Stimulated activated CD8-positive, alpha-beta memory T cell treated with anti-CD3 and anti-CD28 coated beads, Interleukin-2, amount 100 ng/mL, for 48 hours (primary cell): ENCODE data around the gene MANSC4.

ENCODE experiments used
- DNase-seq, 2 donors: peaks; one replicate each; pipeline ENCODE4 v3.0.0-alpha.2; 2020; ENCODE audit warnings: low read depth in 2 of 2

MANSC4 gene

GRCh38 chr12:27779920-27780611 is at the start of gene MANSC4, which contains the start of gene KLHL42:
TSS of gene MANSC4 (minus strand) at chr12:27780236. CDS start at chr12:27771276, 8,960 bp downstream.
TSS of gene KLHL42 (plus strand) at chr12:27780233. CDS start at chr12:27780331, 98 bp downstream.
- peak; percentile 39 to 50 for DNase-seq

- no peak for DNase-seq
Observed at GRCh38 chr12:27828196-27828595, 48.2 kb upstream of the MANSC4 start.

DNA sequence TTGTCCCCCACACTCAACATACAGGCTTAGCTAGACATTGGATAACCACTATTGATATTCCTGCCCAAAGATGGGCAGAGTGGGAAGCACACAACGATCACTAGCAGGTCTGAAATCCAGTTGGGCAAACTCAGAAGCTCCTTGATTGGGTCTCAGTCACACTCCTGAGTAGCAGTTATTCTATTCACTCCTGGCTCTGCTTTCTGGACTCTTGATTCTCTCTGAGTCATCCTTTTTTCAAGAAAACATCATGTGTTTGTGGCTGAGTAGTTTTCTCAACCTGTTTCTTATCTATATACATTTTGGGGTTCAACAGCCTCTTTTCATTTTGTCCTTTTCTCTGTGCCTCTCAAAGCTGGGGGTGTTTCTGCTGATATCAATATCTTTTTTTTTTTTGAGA is 46.0 kb upstream of the MANSC4 start:
- no peak for DNase-seq

DNA sequence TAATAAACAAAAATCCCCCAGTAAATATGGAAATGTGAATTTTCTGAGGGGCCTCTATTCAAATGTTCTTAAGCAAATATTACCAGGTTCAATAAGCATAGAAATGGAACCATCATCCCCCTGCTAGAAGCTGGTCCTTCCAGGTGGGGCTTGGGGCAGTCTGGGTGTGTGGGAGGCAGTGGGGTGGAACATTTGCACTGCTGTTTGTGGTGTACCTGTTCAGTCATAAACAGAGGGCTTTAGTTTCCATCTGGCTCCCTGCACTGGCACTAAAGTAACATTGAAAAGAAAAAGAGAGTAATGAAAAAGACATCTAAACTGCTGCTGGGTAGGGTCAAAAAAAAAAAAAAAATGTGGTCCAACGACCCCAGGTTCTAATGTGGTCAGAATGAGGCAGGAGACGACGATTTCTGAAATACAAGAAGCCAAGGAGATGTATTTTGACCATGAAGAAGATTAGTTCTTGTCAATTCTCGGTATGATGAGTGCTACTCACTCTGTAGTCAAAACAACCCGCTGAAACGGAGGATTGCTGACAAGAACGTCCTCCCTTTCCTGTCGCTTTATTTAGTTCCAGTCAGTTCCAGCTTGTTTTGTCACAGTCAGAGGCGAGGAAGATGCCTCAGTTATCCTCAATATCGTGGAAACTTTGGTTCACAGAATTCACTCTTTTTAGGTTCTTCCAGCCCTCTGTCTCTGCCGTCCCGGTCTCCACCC is 44.2 kb upstream of the MANSC4 start:
- no peak for DNase-seq

GRCh38 chr12:27823038-27823437 is 43.0 kb upstream of the MANSC4 start:
- no peak for DNase-seq

GRCh38 chr12:27822076-27822712 is 42.2 kb upstream of the MANSC4 start:
- peak; percentile 39 to 52 for DNase-seq

DNA sequence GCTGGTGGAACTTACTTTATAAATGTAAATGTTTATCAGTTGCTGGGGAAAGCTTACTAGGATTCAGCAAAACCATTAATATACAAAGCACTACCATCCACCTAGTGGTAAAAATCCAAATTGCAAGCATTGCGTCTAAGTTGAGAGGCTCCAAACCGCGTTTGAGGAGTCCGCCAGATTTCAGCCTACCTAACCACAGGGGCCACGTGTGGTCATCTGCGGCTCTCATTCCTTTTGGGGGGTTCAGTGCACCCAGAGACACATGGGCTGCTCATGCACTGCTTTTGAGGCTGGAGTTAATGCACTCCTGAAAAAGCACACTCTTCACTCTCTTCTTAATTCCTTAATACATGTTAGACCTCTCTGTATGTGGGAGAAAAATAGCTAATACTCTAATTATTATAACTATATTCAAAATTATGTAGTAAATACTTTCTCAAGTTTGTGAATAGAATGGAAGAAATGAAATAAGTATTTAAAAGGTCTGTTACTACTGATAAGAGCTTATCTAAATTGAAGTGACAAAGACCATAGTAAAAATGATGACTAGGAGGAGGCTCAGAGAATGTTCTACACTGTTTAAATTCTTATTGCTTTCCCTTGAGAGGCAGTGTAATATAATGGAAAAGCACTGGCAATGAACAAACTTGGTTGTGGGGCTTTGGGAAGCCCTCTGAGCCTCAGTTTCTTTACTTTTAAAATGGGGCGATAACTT is 41.4 kb upstream of the MANSC4 start:
- no peak for DNase-seq

DNA sequence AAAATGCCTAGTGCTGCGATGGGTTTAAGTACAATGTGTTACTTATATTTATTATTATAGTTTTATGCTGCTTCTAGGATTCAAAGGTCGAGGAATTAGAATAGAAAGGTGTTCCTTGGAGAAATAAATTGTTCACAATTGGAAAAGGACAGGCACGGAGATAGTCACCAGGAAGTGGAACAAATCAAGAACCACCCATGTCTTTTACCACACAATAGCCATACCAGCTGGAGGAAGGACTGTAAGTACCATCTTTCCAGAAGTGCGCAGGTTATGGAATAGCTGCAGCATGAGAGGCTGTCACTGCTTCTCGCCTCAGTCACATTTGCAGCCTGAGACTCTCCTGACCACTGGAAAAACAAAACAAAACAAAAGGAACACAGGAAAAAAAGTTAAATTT is 40.5 kb upstream of the MANSC4 start:
- DNase-seq = no peak

GRCh38 chr12:27818401-27818918 is 38.4 kb upstream of the MANSC4 start:
- DNase-seq = no peak

GRCh38 chr12:27817766-27818165 is 37.7 kb upstream of the MANSC4 start:
- no peak for DNase-seq

DNA sequence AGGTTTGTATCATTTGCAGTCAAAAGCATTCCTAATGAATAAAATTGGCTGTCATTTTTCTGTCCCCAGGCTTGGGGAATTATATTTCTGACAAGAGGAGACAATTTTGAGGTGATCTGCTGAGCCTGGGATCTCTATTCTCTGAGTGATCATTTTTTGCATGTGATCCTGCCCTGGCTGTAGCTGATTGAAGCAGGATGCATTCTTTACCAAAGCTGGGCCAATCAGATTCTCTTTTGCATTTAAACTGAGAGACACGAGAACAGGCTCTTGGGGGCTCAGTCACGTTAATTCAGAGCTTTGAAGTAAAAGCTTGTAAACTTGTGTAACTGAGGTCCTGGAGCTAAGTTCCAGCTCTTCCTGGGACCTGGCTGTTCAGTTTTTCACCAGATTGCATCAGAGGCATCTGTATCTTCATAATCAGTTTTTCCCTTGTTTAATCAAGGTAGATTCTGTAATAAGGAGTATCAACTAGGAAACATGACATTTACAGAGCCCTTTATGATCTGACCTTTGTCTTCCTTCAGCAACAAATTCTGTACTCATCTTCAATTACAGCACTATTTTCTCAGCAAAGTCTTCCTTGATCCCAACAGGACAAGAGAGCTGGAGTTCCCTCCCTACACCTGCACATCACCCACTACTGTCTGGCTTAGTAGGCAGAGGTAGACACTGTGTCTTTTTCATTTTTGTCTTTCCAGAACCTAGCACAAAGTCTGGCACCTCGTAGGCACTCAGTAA is 35.0 kb upstream of the MANSC4 start:
- DNase-seq = no peak

- no peak for DNase-seq
Observed at GRCh38 chr12:27814411-27814810, 34.4 kb upstream of the MANSC4 start.

- DNase-seq = no peak
Observed at GRCh38 chr12:27812502-27812901, 32.5 kb upstream of the MANSC4 start.

- DNase-seq = no peak
Observed at GRCh38 chr12:27810756-27811155, 30.7 kb upstream of the MANSC4 start.

DNA sequence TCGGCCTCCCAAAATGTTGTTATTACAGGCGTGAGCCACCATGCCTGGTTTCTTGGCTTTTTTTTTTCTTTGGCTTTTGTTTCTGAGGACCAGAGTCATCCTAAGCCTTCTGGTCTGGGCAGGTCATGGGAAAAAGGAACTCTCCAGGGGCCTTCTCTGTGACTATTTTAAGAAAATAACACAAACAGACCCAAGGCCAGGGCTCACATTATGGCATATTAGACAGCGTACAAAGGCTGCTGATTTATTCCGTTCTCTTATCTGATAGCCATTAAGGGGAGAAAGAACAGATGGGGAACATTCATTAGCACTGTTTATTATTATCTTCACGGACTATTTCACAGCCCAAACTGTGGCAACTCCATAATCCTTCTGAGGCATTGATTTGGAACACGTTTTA is 28.8 kb upstream of the MANSC4 start:
- no peak for DNase-seq

- DNase-seq = no peak
Observed at GRCh38 chr12:27807063-27807703, 27.1 kb upstream of the MANSC4 start.

GRCh38 chr12:27806259-27806658 is 26.2 kb upstream of the MANSC4 start:
- no peak for DNase-seq

GRCh38 chr12:27805238-27805637 is 25.2 kb upstream of the MANSC4 start:
- no peak for DNase-seq

GRCh38 chr12:27802936-27803335 is 22.9 kb upstream of the MANSC4 start:
- no peak for DNase-seq

GRCh38 chr12:27802511-27802910 is 22.5 kb upstream of the MANSC4 start:
- no peak for DNase-seq

- DNase-seq = no peak
Observed at GRCh38 chr12:27801630-27802029, 21.6 kb upstream of the MANSC4 start.
